Endothelial cell of umbilical vein (primary cell): ENCODE measurements around the gene SP2.

Source experiments
- JUN ChIP-seq: IDR thresholded peaks from 2 replicates; pipeline ENCODE4 v1.6.1; 2011; ENCODE audit warnings: borderline replicate concordance, low read depth; ENCODE audit not compliant: insufficient read length, insufficient read depth
- MYC ChIP-seq: IDR thresholded peaks from one replicate; pipeline ENCODE4 v1.6.1; 2011; ENCODE audit warnings: mild to moderate bottlenecking, low read depth, low read length
- POLR2A ChIP-seq: IDR thresholded peaks from 2 replicates; pipeline ENCODE4 v1.6.1; 2012; ENCODE audit warnings: low read depth, mild to moderate bottlenecking, control low read depth, low read length
- POLR2AphosphoS5 ChIP-seq: IDR thresholded peaks from 2 replicates; pipeline ENCODE4 v1.6.1; 2012; ENCODE audit warnings: low read depth, mild to moderate bottlenecking, control low read depth, low read length, moderate library complexity; ENCODE audit not compliant: insufficient read depth
- TF ChIP-seq, protein P1 (sequence below), 2 donors: IDR thresholded peaks; 1 replicate in 1 of 2; 2 replicates in 1 of 2; pipeline ENCODE4 v1.5.1; 2011; ENCODE audit warnings: low read length in 2 of 2, mild to moderate bottlenecking in 2 of 2, moderate library complexity in 2 of 2, control low read depth in 1 of 2, inconsistent platforms in 1 of 2, low read depth in 1 of 2; ENCODE audit not compliant: insufficient read depth in 1 of 2; ENCODE audit errors: extremely low read depth in 1 of 2
- TF ChIP-seq, protein P2 (sequence below): IDR thresholded peaks from 2 replicates; pipeline ENCODE4 v1.6.1; 2011; ENCODE audit not compliant: insufficient read depth, insufficient read length

DNA sequence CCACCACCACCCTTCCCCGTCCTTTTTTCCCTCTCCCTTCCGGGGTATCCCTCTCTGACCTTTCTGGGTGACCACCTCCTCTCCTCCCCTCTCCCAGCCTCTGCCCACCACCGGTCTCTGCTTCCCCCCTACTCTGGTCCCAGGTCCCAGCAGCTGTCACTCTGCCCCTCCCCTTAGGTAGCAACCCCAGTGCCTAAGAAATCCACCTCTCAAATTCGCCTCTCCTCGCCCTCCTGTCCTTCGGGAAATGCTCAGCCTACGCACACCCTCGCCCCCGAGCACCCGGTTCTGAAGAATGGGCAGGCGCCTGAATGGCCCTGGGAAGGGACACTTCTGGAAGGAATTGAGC lies 44.3 kb upstream of the SP2 start:
- TF ChIP-seq, protein P1, sequence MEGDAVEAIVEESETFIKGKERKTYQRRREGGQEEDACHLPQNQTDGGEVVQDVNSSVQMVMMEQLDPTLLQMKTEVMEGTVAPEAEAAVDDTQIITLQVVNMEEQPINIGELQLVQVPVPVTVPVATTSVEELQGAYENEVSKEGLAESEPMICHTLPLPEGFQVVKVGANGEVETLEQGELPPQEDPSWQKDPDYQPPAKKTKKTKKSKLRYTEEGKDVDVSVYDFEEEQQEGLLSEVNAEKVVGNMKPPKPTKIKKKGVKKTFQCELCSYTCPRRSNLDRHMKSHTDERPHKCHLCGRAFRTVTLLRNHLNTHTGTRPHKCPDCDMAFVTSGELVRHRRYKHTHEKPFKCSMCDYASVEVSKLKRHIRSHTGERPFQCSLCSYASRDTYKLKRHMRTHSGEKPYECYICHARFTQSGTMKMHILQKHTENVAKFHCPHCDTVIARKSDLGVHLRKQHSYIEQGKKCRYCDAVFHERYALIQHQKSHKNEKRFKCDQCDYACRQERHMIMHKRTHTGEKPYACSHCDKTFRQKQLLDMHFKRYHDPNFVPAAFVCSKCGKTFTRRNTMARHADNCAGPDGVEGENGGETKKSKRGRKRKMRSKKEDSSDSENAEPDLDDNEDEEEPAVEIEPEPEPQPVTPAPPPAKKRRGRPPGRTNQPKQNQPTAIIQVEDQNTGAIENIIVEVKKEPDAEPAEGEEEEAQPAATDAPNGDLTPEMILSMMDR (IDR thresholded peaks at IDR 0.05; ENCODE audit: extremely low read depth in 1 of 2, insufficient read depth in 1 of 2, low read depth in 1 of 2, low read length in 2 of 2): no peak
- no peak for TF ChIP-seq MYC
- no peak for TF ChIP-seq POLR2A
- no peak for TF ChIP-seq JUN
- TF ChIP-seq, protein P2, sequence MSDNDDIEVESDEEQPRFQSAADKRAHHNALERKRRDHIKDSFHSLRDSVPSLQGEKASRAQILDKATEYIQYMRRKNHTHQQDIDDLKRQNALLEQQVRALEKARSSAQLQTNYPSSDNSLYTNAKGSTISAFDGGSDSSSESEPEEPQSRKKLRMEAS: no peak
- TF ChIP-seq POLR2AphosphoS5: no peak
